ENCODE results near the gene TMEM253.

TMEM253 gene

GRCh38 chr14:21071225-21072030, 29.4 kb upstream of the TMEM253 start:
- DNase-seq: no peak

DNA sequence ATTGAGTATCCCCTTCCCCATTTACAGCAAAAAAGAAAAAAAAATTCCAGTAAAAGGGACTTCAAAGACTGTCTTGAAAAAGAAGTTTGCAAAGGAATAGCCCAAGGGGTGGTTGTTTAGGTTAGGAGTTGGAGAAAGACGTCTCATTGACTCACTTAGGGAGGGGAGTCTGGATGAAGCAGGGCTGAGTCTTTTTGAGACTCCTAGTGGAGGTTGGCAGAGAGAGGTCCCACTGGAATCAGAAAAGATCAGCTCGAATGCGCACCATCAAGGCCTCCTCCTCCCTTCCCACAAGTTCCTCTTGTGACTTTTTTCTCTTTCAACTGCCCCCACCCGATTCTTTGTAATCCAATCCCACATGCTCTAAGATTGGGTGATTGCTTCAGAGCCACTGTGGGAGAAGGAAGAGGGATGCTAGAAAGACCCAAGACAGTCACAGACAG, 28.8 kb upstream of the TMEM253 start:
- DNase-seq: no peak

DNA sequence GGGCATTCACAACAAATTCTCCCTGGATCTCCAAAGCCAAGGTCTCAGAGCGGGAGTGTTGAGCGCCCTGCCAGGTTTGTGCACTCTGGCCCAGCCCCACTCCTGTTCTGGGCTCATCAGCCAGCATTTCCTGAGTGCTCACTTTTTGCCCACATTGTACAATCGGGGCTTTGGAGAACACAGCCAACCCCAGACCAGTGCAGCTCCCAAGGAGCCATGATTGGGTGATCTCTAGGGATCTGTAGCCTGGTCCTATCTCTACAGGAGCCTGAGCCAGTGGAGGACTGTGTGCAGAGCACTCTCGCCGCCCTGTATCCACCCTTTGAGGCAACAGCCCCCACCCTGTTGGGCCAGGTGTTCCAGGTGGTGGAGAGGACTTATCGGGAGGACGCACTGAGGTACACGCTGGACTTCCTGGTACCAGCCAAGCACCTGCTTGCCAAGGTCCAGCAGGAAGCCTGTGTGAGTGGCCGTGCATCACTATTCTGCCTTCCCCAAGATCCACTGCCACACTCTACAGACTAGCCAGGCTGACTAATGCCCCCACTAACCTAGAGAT, 28.0 kb upstream of the TMEM253 start:
- DNase-seq: no peak

DNA sequence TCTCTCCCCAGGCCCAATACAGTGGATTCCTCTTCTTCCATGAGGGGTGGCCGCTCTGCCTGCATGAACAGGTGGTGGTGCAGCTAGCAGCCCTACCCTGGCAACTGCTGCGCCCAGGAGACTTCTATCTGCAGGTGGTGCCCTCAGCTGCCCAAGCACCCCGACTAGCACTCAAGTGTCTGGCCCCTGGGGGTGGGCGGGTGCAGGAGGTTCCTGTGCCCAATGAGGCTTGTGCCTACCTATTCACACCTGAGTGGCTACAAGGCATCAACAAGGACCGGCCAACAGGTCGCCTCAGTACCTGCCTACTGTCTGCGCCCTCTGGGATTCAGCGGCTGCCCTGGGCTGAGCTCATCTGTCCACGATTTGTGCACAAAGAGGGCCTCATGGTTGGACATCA, 26.9 kb upstream of the TMEM253 start:
- DNase-seq: no peak

DNA sequence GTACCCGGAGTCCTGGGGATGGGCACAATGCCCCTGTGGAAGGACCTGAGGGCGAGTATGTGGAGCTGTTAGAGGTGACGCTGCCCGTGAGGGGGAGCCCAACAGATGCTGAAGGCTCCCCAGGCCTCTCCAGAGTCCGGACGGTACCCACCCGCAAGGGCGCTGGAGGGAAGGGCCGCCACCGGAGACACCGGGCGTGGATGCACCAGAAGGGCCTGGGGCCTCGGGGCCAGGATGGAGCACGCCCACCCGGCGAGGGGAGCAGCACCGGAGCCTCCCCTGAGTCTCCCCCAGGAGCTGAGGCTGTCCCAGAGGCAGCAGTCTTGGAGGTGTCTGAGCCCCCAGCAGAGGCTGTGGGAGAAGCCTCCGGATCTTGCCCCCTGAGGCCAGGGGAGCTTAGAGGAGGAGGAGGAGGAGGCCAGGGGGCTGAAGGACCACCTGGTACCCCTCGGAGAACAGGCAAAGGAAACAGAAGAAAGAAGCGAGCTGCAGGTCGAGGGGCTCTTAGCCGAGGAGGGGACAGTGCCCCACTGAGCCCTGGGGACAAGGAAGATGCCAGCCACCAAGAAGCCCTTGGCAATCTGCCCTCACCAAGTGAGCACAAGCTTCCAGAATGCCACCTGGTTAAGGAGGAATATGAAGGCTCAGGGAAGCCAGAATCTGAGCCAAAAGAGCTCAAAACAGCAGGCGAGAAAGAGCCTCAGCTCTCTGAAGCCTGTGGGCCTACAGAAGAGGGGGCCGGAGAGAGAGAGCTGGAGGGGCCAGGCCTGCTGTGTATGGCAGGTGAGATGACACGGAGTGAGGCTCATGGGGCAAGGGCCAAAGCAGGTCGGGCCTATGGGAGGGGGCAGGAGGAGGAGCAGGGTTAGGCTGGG, 26.2 kb upstream of the TMEM253 start:
- no peak for DNase-seq

GRCh38 chr14:21075719-21076437, 25.0 kb upstream of the TMEM253 start:
- no peak for DNase-seq

- DNase-seq: no peak
Measured at GRCh38 chr14:21077672-21078071, 23.2 kb upstream of the TMEM253 start.

DNA sequence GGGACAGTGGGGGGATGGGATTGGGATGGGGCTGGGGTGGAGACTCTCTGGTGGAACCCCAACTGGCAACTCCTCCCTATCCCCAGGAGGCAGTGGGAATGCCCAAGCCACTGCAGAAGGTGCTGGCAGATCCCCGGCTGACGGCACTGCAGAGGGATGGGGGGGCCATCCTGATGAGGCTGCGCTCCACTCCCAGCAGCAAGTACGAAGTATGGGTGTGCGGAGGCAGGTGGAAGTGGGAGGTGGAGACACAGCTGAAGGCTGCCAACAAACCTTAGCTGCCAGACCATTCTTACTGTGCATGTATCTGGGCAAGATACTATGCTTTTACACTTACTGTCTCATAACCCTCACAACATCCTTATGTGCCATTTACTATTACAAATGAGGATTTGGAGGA, 22.6 kb upstream of the TMEM253 start:
- DNase-seq: no peak

- no peak for DNase-seq
Measured at GRCh38 chr14:21078726-21079125, 22.1 kb upstream of the TMEM253 start.

- no peak for DNase-seq
Measured at GRCh38 chr14:21081521-21082142, 19.2 kb upstream of the TMEM253 start.

GRCh38 chr14:21083565-21084325, 17.1 kb upstream of the TMEM253 start:
- no peak for DNase-seq

- no peak for DNase-seq
Measured at GRCh38 chr14:21084396-21084795, 16.5 kb upstream of the TMEM253 start.

DNA sequence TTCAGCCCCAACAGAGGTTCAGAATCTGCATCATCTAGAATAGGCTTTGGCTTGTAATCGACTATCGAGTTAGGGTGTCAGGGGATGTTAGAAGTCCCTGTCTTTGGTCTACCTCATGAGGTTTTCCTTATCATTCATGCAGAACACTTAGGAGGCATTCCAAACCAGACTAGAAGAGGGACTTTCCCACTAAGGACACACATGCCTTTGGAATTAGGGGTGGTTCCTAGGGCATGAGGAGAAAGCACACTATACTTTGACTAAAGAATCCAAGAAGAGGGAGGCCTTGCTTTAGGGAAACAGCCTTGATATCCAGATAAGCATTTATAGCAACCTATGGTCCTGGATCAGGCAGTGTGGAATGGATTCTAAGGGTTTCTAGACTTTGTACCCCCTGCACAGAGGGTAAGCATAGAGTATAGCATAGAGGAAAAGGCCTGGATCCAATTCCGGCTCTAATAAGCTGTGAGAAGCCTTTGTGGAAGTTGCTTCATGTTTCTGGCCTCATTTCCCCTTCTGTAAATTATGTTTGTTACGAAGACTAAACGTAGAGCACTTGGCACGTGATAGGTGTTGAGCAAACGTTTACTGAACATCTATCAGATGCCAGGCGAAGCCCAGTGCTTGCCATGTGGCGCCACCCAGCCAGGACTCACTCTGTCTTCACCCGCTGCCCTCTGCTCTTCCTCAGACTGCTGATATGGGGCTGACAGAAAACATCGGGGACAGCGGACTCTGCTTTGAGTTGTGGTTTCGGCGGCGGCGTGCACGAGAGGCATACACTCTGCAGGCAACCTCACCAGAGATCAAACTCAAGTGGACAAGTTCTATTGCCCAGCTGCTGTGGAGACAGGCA, 15.6 kb upstream of the TMEM253 start:
- no peak for DNase-seq

DNA sequence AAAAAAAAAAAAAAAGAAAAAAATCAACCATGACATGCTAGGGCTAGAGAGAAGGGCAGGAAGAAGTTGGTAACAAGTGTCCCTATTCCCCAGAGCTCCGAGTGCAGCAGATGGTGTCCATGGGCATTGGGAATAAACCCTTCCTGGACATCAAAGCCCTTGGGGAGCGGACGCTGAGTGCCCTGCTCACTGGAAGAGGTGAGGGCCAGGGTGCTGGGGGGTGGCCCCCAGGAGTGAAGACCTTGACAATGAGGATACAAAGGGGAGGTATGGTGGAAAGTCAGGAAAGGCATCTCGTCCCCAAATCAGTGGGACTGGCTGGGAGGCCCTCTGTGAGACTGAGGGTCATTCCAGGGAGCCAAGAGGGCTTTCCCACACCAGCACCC, 14.0 kb upstream of the TMEM253 start:
- no peak for DNase-seq

DNA sequence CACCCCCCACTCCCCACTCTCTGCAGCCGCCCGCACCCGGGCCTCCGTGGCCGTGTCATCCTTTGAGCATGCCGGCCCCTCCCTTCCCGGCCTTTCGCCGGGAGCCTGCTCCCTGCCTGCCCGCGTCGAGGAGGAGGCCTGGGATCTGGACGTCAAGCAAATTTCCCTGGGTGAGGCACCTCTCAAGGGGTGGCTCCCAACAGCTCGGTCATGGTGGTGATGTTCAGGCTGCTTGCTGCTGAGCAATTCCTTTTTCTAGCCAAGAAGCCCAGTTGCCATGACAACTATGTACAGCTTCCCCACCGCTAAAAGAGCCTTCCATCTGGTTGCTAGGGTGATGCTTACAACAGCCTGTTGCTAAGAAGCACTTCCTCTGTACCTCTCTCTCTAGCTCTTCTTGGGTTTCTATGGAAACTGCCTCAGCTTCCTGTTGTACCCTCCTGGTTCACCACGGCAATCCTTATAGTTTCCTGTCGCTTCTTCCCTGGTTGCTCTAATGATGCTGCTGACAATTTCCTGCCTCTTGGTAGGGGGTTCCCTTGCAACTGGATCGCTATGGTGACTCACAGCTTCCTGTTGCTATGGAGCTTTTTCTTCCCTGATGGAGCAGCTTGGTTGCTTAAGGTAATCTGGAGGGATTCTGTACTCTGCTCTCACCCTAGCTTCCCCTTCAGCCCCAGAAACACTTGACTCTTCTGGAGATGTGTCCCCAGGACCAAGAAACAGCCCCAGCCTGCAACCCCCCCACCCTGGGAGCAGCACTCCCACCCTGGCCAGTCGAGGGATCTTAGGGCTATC, 13.4 kb upstream of the TMEM253 start:
- DNase-seq: peak; percentile 80

DNA sequence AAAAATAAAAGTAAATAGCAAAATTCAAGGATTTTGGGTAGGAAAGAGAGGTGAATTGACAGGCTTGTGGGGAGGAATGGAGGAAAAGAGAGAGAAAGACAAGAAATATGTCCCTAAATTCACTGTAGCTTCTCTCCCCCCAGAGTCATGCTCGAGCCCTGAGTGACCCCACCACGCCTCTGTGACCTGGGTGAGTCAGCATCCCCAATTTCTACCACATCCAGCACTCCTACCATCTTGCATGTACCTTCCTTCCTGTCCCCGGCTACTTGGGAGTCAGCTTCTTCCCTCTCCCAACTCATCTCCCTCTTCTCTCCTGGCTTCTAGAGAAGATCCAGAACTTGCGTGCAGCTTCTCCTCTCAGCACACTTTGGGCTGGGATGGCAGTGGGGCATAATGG, 12.2 kb upstream of the TMEM253 start:
- DNase-seq: no peak

DNA sequence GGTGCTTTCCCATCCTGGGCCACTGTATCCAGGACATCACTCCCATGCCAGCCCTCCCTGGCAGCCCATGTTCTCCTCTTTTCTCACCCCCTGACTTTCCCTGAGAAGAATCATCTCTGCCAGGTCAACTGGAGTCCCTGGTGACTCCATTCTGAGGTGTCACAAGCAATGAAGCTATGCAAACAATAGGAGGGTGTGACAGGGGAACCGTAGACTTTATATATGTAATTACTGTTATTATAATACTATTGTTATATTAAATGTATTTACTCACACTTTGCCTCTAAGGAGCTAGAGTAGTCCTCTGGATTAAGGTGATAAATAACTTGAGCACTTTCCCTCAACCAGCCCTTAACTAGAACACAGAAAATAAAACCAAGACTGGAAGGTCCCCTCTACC, 11.6 kb upstream of the TMEM253 start:
- no peak for DNase-seq

DNA sequence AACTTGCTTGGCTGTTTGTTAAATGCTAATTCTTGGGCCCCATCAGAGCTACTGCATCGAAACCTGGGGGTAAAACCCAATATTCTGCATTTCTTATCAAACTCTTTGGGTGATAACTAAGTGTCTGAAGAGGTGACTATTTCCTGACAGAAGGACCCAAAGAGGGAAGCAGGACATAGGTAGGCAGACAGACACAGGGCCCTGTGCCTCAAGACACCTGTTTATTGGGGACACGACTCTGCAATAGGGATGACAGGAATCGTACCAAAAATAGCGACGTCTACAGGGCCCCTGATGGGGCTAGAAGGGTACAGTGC, 11.0 kb upstream of the TMEM253 start:
- DNase-seq: no peak

GRCh38 chr14:21090194-21090939, 10.5 kb upstream of the TMEM253 start:
- no peak for DNase-seq
